H1 (cell line): ENCODE measurements around the gene PCCA. TPM values are rescaled to one million over a fixed set of nuclear protein-coding genes. Genes with fewer than 3 reads are reported as not detected.

Source experiments
- CTCF ChIA-PET: fragments of 300-600 bp; sonication (Branson Sonifier 250); formaldehyde crosslinking; loops from one replicate; lab custom pipeline; 2021; ENCODE audit not compliant: partially characterized antibody; lab: Charles Lee
- POLR2A ChIA-PET: fragments of 300-600 bp; sonication (Branson Sonifier 250); formaldehyde crosslinking; loops from one replicate; lab custom pipeline; 2021; ENCODE audit warnings: inconsistent platforms; ENCODE audit not compliant: partially characterized antibody; lab: Charles Lee
- DNase-seq, 2 experiments: peaks; one replicate each; pipeline versions ENCODE4 v3.0.0 to v3.0.0-alpha.2; 2010 to 2022; ENCODE audit warnings: low spot score in 2 of 2, low read depth in 1 of 2, mixed read lengths in 1 of 2
- FAIRE-seq: peaks from 2 replicates; lab custom pipeline; 2011; peaks lifted over from hg19 to GRCh38; lab: Jason Lieb, UNC
- H2AFZ ChIP-seq: 2 replicates; pipeline ENCODE4 v1.8.1; 2012; ENCODE audit warnings: low read length, inconsistent platforms
- H2AK5ac ChIP-seq: 2 replicates; pipeline ENCODE4 v1.6.1; 2013; ENCODE audit warnings: low read depth, low read length
- H2BK120ac ChIP-seq: replicated peaks from 2 replicates; pipeline ENCODE3; 2013; ENCODE audit warnings: low read depth, low read length, inconsistent platforms
- H2BK12ac ChIP-seq: 2 replicates; pipeline ENCODE4 v1.6.1; 2013; ENCODE audit warnings: low read depth, low read length
- H2BK15ac ChIP-seq: 2 replicates; pipeline ENCODE4 v1.6.1; 2013; ENCODE audit warnings: low read length
- H2BK20ac ChIP-seq: 2 replicates; pipeline ENCODE4 v1.6.1; 2013; ENCODE audit warnings: low read length
- H2BK5ac ChIP-seq: 2 replicates; pipeline ENCODE4 v1.6.1; 2013; ENCODE audit warnings: low read depth, low read length
- H3K14ac ChIP-seq: 2 replicates; pipeline ENCODE4 v1.6.1; 2013; ENCODE audit warnings: inconsistent platforms; ENCODE audit not compliant: insufficient read length
- H3K18ac ChIP-seq: 2 replicates; pipeline ENCODE4 v1.6.1; 2013; ENCODE audit warnings: low read length; ENCODE audit errors: extremely low read depth
- H3K23ac ChIP-seq: 2 replicates; pipeline ENCODE4 v1.6.1; 2013; ENCODE audit warnings: inconsistent platforms; ENCODE audit not compliant: insufficient read length
- H3K23me2 ChIP-seq: 2 replicates; pipeline ENCODE4 v1.6.1; 2013; ENCODE audit warnings: low read depth, low read length
- H3K27ac ChIP-seq: 2 replicates; pipeline ENCODE4 v1.6.1; 2011; ENCODE audit warnings: low read depth, low read length, inconsistent platforms
- H3K27me3 ChIP-seq, 4 experiments: replicated peaks in 1 of 4; 1 replicate in 1 of 4; 2 replicates in 3 of 4; pipeline versions ENCODE4 v1.6.1 to v1.8.1; 2011 to 2013; ENCODE audit warnings: low read length in 3 of 4, mild to moderate bottlenecking in 3 of 4, inconsistent platforms in 2 of 4, mixed read lengths in 2 of 4, moderate library complexity in 1 of 4; ENCODE audit not compliant: control insufficient read depth in 3 of 4, insufficient read depth in 3 of 4; ENCODE audit errors: extremely low read depth in 1 of 4
- H3K36me3 ChIP-seq, 4 experiments: 2 replicates each; pipeline versions ENCODE4 v1.6.1 to v1.8.1; 2011 to 2013; ENCODE audit warnings: mild to moderate bottlenecking in 4 of 4, low read length in 3 of 4, moderate library complexity in 2 of 4, control low read depth in 1 of 4, inconsistent platforms in 1 of 4; ENCODE audit not compliant: insufficient read depth in 4 of 4, control insufficient read depth in 2 of 4
- H3K4ac ChIP-seq: replicated peaks from 2 replicates; pipeline ENCODE3; 2013; ENCODE audit warnings: low read length, low read depth, mixed read lengths, inconsistent platforms; ENCODE audit not compliant: insufficient read length
- H3K4me1 ChIP-seq, 4 experiments: replicated peaks in 1 of 4; 1 replicate in 1 of 4; 2 replicates in 3 of 4; pipeline versions ENCODE4 v1.6.1 to v1.8.1; 2011 to 2013; ENCODE audit warnings: low read length in 3 of 4, inconsistent platforms in 2 of 4, mixed read lengths in 1 of 4; ENCODE audit not compliant: insufficient read depth in 4 of 4, control insufficient read depth in 3 of 4
- H3K4me2 ChIP-seq, 2 experiments: 2 replicates each; pipeline versions ENCODE4 v1.6.1 to v1.8.1; 2011 to 2013; ENCODE audit warnings: low read depth in 2 of 2, low read length in 2 of 2, control low read depth in 1 of 2, inconsistent platforms in 1 of 2, mild to moderate bottlenecking in 1 of 2; ENCODE audit not compliant: insufficient read depth in 1 of 2
- H3K4me3 ChIP-seq, 4 experiments: fragments of 200-600, 300-600 bp in 1 of 4; sonication (generic), shearing (Covaris generic), sonication (Bioruptor Twin) in 1 of 4; 2 replicates each; pipeline versions ENCODE4 v1.5.1 to v1.8.1; 2011 to 2016; ENCODE audit warnings: low read length in 4 of 4, low read depth in 3 of 4, control low read depth in 2 of 4, inconsistent platforms in 2 of 4, mild to moderate bottlenecking in 2 of 4, mixed read lengths in 1 of 4, moderate library complexity in 1 of 4; ENCODE audit not compliant: insufficient read depth in 2 of 4; ENCODE audit errors: extremely low read depth in 1 of 4
- H3K56ac ChIP-seq: replicated peaks from 2 replicates; pipeline ENCODE3; 2013; ENCODE audit warnings: low read depth, mild to moderate bottlenecking, mixed read lengths, low read length, inconsistent platforms; ENCODE audit not compliant: insufficient read length
- H3K79me1 ChIP-seq: 2 replicates; pipeline ENCODE4 v1.6.1; 2013; ENCODE audit warnings: low read depth, low read length, control low read depth
- H3K79me2 ChIP-seq, 2 experiments: 2 replicates each; pipeline versions ENCODE4 v1.6.1 to v1.8.1; 2012 to 2013; ENCODE audit warnings: low read length in 2 of 2, mild to moderate bottlenecking in 2 of 2, inconsistent platforms in 1 of 2; ENCODE audit not compliant: insufficient read depth in 2 of 2, control insufficient read depth in 1 of 2
- H3K9ac ChIP-seq, 4 experiments: replicated peaks in 1 of 4; 1 replicate in 1 of 4; 2 replicates in 3 of 4; pipeline versions ENCODE4 v1.6.1 to v1.8.1; 2011 to 2013; ENCODE audit warnings: low read depth in 3 of 4, low read length in 3 of 4, control low read depth in 2 of 4, mild to moderate bottlenecking in 2 of 4, moderate library complexity in 2 of 4, inconsistent platforms in 1 of 4; ENCODE audit errors: extremely low read depth in 1 of 4
- H3K9me3 ChIP-seq, 2 experiments: 2 replicates each; pipeline versions ENCODE4 v1.6.1 to v1.8.1; 2012 to 2013; ENCODE audit warnings: mild to moderate bottlenecking in 2 of 2, moderate library complexity in 2 of 2, control low read depth in 1 of 2, inconsistent platforms in 1 of 2, low read depth in 1 of 2, low read length in 1 of 2, mixed read lengths in 1 of 2; ENCODE audit not compliant: insufficient read depth in 2 of 2
- H4K20me1 ChIP-seq, 2 experiments: replicated peaks in 1 of 2; 2 replicates each; pipeline versions ENCODE3 to v1.8.1; 2011 to 2013; ENCODE audit warnings: inconsistent platforms in 2 of 2, low read length in 2 of 2, mild to moderate bottlenecking in 1 of 2; ENCODE audit not compliant: insufficient read depth in 2 of 2, control insufficient read depth in 1 of 2
- H4K5ac ChIP-seq: 2 replicates; pipeline ENCODE4 v1.6.1; 2013; ENCODE audit warnings: low read length, low read depth, mixed read lengths, inconsistent platforms; ENCODE audit not compliant: insufficient read length
- H4K8ac ChIP-seq: 2 replicates; pipeline ENCODE4 v1.8.0; 2013; ENCODE audit warnings: mild to moderate bottlenecking, moderate library complexity, low read length, inconsistent platforms; ENCODE audit not compliant: insufficient read depth; ENCODE audit errors: extremely low read depth
- H4K91ac ChIP-seq: replicated peaks from 2 replicates; pipeline ENCODE3; 2013; ENCODE audit warnings: low read length, mixed read lengths, inconsistent platforms; ENCODE audit not compliant: insufficient read length
- ATF2 ChIP-seq: IDR thresholded peaks from 2 replicates; pipeline ENCODE4 v1.6.1; 2012; ENCODE audit warnings: low read length, inconsistent platforms
- ATF3 ChIP-seq: IDR thresholded peaks from 2 replicates; pipeline ENCODE4 v1.6.1; 2011; ENCODE audit warnings: low read depth, mild to moderate bottlenecking, low read length; ENCODE audit not compliant: insufficient read depth
- BCL11A ChIP-seq, 2 experiments: IDR thresholded peaks; one replicate each; pipeline ENCODE4 v1.6.1; 2011; ENCODE audit warnings: low read depth in 2 of 2, low read length in 2 of 2, mild to moderate bottlenecking in 2 of 2
- BRCA1 ChIP-seq: IDR thresholded peaks from 2 replicates; pipeline ENCODE4 v1.6.1; 2012; ENCODE audit warnings: low read depth, low read length, improper control_type of control experiment
- CBX8 ChIP-seq: fragments of 300-800, 300-1000 bp; sonication (generic); IDR thresholded peaks from 2 replicates; pipeline ENCODE4 v1.7.1; 2016; ENCODE audit warnings: low read depth, low read length, borderline replicate concordance
- CEBPB ChIP-seq: IDR thresholded peaks from 2 replicates; pipeline ENCODE4 v1.6.1; 2012; ENCODE audit warnings: low read depth, low read length
- HDAC2 ChIP-seq, 2 experiments: fragments of 300-600 bp in 1 of 2; sonication (generic) in 1 of 2; IDR thresholded peaks; 2 replicates each; pipeline ENCODE4 v1.6.1; 2011 to 2012; ENCODE audit warnings: low read depth in 2 of 2, low read length in 2 of 2, mild to moderate bottlenecking in 2 of 2, moderate library complexity in 2 of 2, borderline replicate concordance in 1 of 2, inconsistent platforms in 1 of 2
- JUN ChIP-seq: IDR thresholded peaks from 2 replicates; pipeline ENCODE4 v1.6.1; 2011; ENCODE audit warnings: low read depth, mild to moderate bottlenecking, improper control_type of control experiment, low read length
- JUND ChIP-seq: IDR thresholded peaks from 2 replicates; pipeline ENCODE4 v1.6.1; 2011; ENCODE audit warnings: mild to moderate bottlenecking, improper control_type of control experiment, low read length
- NANOG ChIP-seq: IDR thresholded peaks from 2 replicates; pipeline ENCODE4 v1.6.1; 2011; ENCODE audit warnings: low read length, low read depth, mild to moderate bottlenecking, inconsistent platforms; ENCODE audit not compliant: insufficient read depth, poor library complexity, severe bottlenecking
- POLR2AphosphoS5 ChIP-seq: IDR thresholded peaks from 2 replicates; pipeline ENCODE4 v1.6.1; 2011; ENCODE audit warnings: low read depth, low read length
- RNF2 ChIP-seq: fragments of 200-900, 300-1000 bp; sonication (generic); IDR thresholded peaks from 2 replicates; pipeline ENCODE4 v1.7.1; 2016; ENCODE audit warnings: borderline replicate concordance, low read depth, mild to moderate bottlenecking, antibody characterized with exemption, low read length; ENCODE audit not compliant: poor library complexity, severe bottlenecking; ENCODE audit errors: missing control alignments
- WGBS, 2 experiments: shearing (Covaris generic) in 1 of 2; methylation state at CpG; one replicate each; pipeline versions ENCODE4 v1.1.6 to v1.1.7; 2013 to 2015; ENCODE audit warnings: low lambda C conversion rate in 2 of 2, mixed read lengths in 2 of 2, inconsistent platforms in 1 of 2, low coverage in 1 of 2, missing lambda C conversion rate in 1 of 2; ENCODE audit not compliant: insufficient replicate concordance in 2 of 2, insufficient coverage in 1 of 2, insufficient read length in 1 of 2; ENCODE audit errors: extremely low coverage in 1 of 2, missing lambda C conversion rate in 1 of 2; 5-methylcytosine and 5-hydroxymethylcytosine counted together
- polyA plus RNA-seq, 7 experiments: library from polyadenylated mRNA; depleted of rRNA in 3 of 7; stranded (reverse) in 5 of 7; unstranded in 2 of 7; fragments of >200 nt in 5 of 7; fragments of 200-250 nt in 2 of 7; gene quantifications; 1 replicate in 5 of 7; 2 replicates in 1 of 7; 4 replicates in 1 of 7; pipeline versions ENCODE4 v1.2.1 to v1.2.3, GENCODE V29; 2011 to 2013; ENCODE audit warnings: missing spikeins in 2 of 7, mixed read lengths in 2 of 7
- total RNA-seq: library from RNA; stranded (reverse); fragmentation: NEBNext Ultra II Directional; extraction: Animal tissue kit (Norgen Biotek cat#: 25700); gene quantifications from 2 replicates; pipeline ENCODE4 v1.2.1, GENCODE V29; 2021

The PCCA gene
- total and polyA plus RNA-seq, 2 of the 8 experiments (the other 6 are each of a cell fraction or from before 2014, with no cell fraction given): 18.4 to 49.8 TPM

GRCh38 chr13:100323937-100324336 is 235.0 kb downstream of the PCCA start:
- no peaks in the 10 kb centered on the region for H3K27me3 ChIP-seq
- no peak overlapping the region for H4K5ac ChIP-seq
- WGBS, 2 experiments: 87% methylated on average over 1 of the region's 1 CpG; no CpG with 5 or more reads in 1 of the 2 experiments
- no peak overlapping the region for H3K23ac ChIP-seq
- H3K4me1 ChIP-seq: no peaks in the 10 kb centered on the region
- no peak overlapping the region for H3K4me3 ChIP-seq
- H4K8ac ChIP-seq: no peak overlapping the region
- FAIRE-seq (no peak), DNase-seq (no peak)
- H3K9ac ChIP-seq: no peak overlapping the region
- H3K23me2 ChIP-seq: no peaks in the 10 kb centered on the region
- H2BK12ac ChIP-seq: no peak overlapping the region
- peaks cover 0 to 9% (median 0%) of the 10 kb centered on the region in 4 experiments; a peak in 2 of 8 replicates for H3K36me3 ChIP-seq
- ChIA-PET CTCF (no interaction called here), POLR2A (no interaction called here)
- no peak overlapping the region for H3K18ac ChIP-seq
- H2BK5ac ChIP-seq: no peak overlapping the region
- H3K79me1 ChIP-seq: no peaks in the 10 kb centered on the region
- H4K20me1 ChIP-seq: no peaks in the 10 kb centered on the region
- no peak overlapping the region for H2BK20ac ChIP-seq
- no peak overlapping the region for H3K27ac ChIP-seq
- no peaks in the 10 kb centered on the region for H3K79me2 ChIP-seq
- no peaks in the 10 kb centered on the region for H3K9me3 ChIP-seq
- H3K4ac ChIP-seq: no peak overlapping the region
- H4K91ac ChIP-seq: no peak overlapping the region
- H3K14ac ChIP-seq: no peak overlapping the region
- H2AFZ ChIP-seq: no peak overlapping the region
- H2BK15ac ChIP-seq: no peak overlapping the region
- H3K4me2 ChIP-seq: no peak overlapping the region
- H2BK120ac ChIP-seq: no peak overlapping the region
- no peak overlapping the region for H3K56ac ChIP-seq
- no peak overlapping the region for H2AK5ac ChIP-seq
- no peak for TF ChIP-seq POLR2AphosphoS5
- no peak for TF ChIP-seq HDAC2 (IDR thresholded peaks at IDR 0.05; ENCODE audit: borderline replicate concordance in 1 of 2, low read depth in 2 of 2, low read length in 2 of 2)
- no peak for TF ChIP-seq RNF2
- TF ChIP-seq BRCA1: no peak
- TF ChIP-seq NANOG: no peak
- TF ChIP-seq BCL11A (IDR thresholded peaks at IDR 0.05; ENCODE audit: low read depth in 2 of 2, low read length in 2 of 2): no peak
- no peak for TF ChIP-seq CEBPB
- TF ChIP-seq JUND: no peak
- no peak for TF ChIP-seq ATF2
- TF ChIP-seq ATF3: no peak
- TF ChIP-seq CBX8: no peak
- TF ChIP-seq JUN: no peak
